ENCODE measurements around the gene EIF2B2.
A peak's percentile ranks its signal among the peaks of the same experiment; 100 is the strongest.

The EIF2B2 gene

GRCh38 chr14:75044752-75045151 lies 42.0 kb downstream of the EIF2B2 start:
- ATAC-seq (no peak), DNase-seq (no peak)

- no peak for ATAC-seq
- DNase-seq = no peak
Observed at GRCh38 chr14:75046275-75046674, 43.6 kb downstream of the EIF2B2 start.

- DNase-seq = no peak
- ATAC-seq = peak; percentile 78
Observed at GRCh38 chr14:75046899-75047298, 44.2 kb downstream of the EIF2B2 start.

DNA sequence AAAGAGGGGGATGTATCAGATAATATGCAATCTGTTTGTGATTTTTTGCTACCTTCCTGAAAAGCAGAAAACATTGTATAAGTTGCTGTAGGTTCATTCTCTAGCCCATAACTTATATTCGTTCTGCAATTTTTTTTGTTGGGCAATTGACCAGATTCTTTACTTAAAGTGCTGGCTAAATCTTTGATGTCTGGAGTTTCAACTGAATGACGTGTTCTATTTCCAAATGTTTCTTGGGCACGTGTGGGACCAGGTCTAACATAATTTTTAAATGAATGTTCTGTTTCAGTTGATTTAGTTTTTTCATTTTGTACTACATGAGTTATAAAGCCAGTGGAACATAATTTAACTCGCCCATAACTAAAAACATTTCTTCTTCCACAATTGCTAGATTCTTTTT lies 44.8 kb downstream of the EIF2B2 start:
- no peak for ATAC-seq
- no peak for DNase-seq

DNA sequence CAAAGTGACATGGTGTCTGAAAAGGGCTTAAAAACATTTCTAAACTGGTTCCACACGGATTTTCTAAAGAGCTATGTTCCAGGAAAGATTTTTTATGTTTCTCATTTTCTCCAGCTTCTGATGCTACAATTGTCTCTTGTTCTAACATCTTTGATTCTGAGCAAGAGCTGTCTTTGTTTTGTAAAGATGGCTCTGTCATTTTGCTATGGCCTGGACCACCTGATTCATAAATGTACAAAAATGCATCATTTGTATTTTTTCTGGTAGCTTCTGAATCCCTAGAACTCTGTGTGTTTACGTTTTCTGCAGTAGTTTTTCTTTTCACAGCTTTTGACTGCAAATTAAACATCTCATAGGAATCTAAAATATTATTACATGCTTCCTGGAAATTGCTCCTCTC lies 45.4 kb downstream of the EIF2B2 start:
- no peak for ATAC-seq
- DNase-seq = no peak

GRCh38 chr14:75049136-75049535 lies 46.4 kb downstream of the EIF2B2 start:
- no peak for ATAC-seq
- DNase-seq = no peak

DNA sequence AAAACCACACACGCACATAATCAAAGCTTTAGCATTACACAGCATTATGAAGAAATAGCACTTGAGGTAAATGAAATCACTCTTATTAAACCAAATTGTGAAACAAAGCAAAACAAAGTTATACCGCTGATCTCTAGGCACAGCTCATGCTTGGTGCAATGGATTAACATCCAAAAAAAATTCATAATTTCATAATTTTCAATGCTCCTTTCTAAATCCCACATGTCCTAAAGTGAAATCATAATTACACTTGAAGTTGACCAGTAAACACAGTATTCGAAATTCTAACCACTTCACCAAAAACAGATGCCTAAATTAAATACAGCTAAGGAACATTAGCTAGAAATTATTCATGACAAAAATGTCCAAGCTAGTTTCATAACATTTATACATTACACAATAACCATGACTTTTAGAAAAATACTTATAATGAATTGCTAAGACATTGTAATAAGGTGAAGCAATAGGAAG lies 47.0 kb downstream of the EIF2B2 start:
- ATAC-seq (no peak), DNase-seq (no peak)

DNA sequence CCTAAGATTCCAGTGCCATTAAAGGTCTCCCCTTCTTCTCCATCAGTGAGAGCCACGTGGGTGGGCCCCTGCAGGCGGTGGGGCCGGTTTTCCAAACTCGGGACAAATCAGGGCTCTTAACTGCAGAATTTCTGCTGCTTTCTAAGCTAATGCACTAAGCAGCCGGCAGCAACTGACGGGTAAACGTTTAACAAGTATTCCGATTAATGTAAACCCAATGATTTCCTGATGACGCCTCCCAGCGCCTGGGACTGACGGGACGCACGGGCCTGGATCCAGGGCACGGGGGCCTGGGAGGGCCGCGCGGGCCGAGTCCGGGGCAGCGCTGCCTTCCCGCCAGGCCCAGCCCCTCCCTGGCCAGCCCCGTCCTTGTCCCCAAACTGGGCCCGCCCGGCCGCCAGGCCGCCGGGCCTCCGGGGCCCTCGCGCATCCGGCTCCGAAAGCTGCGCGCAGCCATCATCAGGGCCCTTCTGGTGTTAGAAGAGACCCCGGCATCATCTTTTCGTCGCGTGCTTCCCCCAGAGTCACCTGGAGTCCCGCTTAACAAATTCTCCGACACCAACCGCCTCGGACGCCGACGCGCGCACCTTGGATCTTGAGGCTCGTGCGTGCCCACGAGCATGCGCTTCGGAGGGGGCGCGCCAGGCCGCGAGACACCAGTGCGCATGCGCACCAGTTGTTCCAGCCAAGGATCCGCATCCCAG lies 48.3 kb downstream of the EIF2B2 start, which contains the start of gene MLH3:
MLH3 (minus strand) TSS at position 616 of the 704 bp plus-strand sequence. CDS start 1,812 bp downstream, outside the sequence.
- ATAC-seq (peak; percentile 52), DNase-seq (peak; percentile 84)

DNA sequence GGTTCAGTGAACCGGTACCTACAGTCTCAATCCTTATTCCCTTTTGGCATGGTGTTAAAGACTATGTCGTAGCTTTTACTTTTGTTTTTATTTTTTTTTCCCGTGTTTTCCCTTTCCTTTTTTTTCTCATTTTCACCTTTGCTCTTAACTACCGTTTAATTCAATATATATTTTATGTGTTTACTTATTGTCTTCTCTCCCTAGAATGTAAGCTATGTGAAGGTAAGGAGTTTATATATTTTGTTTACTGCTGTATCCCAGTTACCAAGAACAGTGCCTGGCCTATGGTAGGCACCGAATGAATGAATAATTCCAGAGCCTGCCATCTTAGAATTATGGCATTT lies 48.8 kb downstream of the EIF2B2 start:
- DNase-seq (no peak), ATAC-seq (no peak)

- ATAC-seq (no peak), DNase-seq (no peak)
Observed at GRCh38 chr14:75053396-75054291, 50.9 kb downstream of the EIF2B2 start.

DNA sequence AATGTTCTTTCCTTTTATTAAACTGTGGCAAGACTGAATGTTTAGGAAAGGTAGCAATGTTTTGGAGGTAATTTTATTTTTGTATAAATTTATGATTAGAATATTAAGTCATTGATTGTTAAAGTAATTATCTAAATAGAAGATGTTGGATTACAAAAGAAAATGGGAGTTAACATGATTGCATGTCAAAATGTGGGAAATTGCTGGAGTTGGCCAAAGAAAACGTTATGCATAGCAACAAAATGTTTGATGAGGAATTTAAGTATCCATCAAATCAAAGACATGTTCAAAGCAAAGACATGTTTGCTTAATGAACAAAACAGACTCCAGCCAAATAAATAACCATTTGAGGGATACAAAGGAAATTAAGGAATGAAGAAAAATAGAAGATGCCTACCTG lies 51.7 kb downstream of the EIF2B2 start:
- DNase-seq = no peak
- no peak for ATAC-seq

DNA sequence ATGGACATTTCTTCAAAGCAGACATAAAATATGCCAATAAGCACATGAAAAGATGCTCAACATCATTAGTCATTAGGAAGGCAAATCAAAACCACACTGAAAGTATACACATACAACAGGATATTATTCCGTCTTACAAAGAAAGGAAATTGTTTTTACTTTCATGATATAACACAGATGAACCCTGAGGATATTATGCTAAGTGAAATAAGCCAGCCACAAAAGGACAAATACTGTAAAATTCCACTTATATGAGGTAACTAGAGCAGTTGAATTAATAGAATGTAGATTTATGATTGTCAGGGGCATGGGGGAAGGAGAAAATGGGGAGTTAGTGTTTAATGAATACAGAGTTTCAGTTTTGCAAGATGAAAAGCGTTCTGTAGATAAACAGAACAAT lies 56.9 kb downstream of the EIF2B2 start:
- DNase-seq = no peak
- no peak for ATAC-seq

- DNase-seq = no peak
- no peak for ATAC-seq
Observed at GRCh38 chr14:75060420-75060819, 57.7 kb downstream of the EIF2B2 start.
